Psoas muscle (tissue), 8 donors: ENCODE measurements around the gene KCTD14. TPM values are rescaled to one million over a fixed set of nuclear protein-coding genes. Genes with fewer than 3 reads are reported as not detected.

Experiments
- ATAC-seq, 4 donors: fragments of 200-7000 bp; cut with Tn5 transposase; one replicate each; pipeline ENCODE4 v1.9.1; 2020; ENCODE audit warnings: moderate library complexity in 3 of 4, mild to moderate bottlenecking in 2 of 4
- DNase-seq, 2 donors: peaks; one replicate each; pipeline ENCODE4 v3.0.0-alpha.2; 2020
- H3K27ac ChIP-seq: fragments of 200-600 bp; one replicate; pipeline ENCODE4 v1.8.0; 2022
- H3K27me3 ChIP-seq, 3 donors: fragments of 200-600 bp in 1 of 3; one replicate each; pipeline versions ENCODE4 v1.6.1 to v1.8.0; 2013 to 2022; ENCODE audit warnings: low read length in 2 of 3, mild to moderate bottlenecking in 2 of 3, moderate library complexity in 1 of 3; ENCODE audit not compliant: insufficient read depth in 3 of 3
- H3K36me3 ChIP-seq, 2 donors: fragments of 200-600 bp in 1 of 2; one replicate each; pipeline versions ENCODE4 v1.6.1 to v1.8.0; 2013 to 2022; ENCODE audit warnings: low read depth in 1 of 2, mild to moderate bottlenecking in 1 of 2, moderate library complexity in 1 of 2; ENCODE audit not compliant: insufficient read depth in 1 of 2
- H3K4me1 ChIP-seq: fragments of 200-600 bp; one replicate; pipeline ENCODE4 v1.8.0; 2022
- H3K4me3 ChIP-seq: fragments of 200-600 bp; one replicate; pipeline ENCODE4 v1.8.0; 2022; ENCODE audit warnings: mild to moderate bottlenecking
- H3K9me3 ChIP-seq: fragments of 200-600 bp; one replicate; pipeline ENCODE4 v1.8.0; 2022
- CTCF ChIP-seq: fragments of 200-600 bp; IDR thresholded peaks from one replicate; pipeline ENCODE4 v1.8.0; 2022; ENCODE audit warnings: antibody characterized with exemption
- WGBS, 3 donors: extraction: QIAGEN DNeasy Blood & Tissue Kit; methylation state at CpG; one replicate each; pipeline versions ENCODE4 v1.1.6 to v1.1.7; 2013; 5-methylcytosine and 5-hydroxymethylcytosine counted together
- intact Hi-C, 2 donors: fragments of 100-400 bp; cut with DNase I; formaldehyde crosslinking; loops; one replicate each; pipeline versions ENCODE4 v1.11.0 to v1.14.2; 2022
- long read RNA-seq, 2 donors: library from polyadenylated mRNA; unstranded; transcript quantifications; one replicate each; pipeline ENCODE4 v2.0.0, GENCODE V29; 2021
- polyA plus RNA-seq, 3 donors: library from polyadenylated mRNA; stranded (reverse); fragments of 200-250 nt; gene quantifications; one replicate each; pipeline ENCODE4 v1.2.3, GENCODE V29; 2013
- total RNA-seq, 4 donors: library from RNA; stranded (reverse); fragmentation: NEBNext Ultra II Directional in 2 of 4; extraction: Animal tissue kit (Norgen Biotek cat#: 25700) in 2 of 4; gene quantifications; one replicate each; pipeline versions ENCODE4 v1.2.1 to v1.2.4, GENCODE V29; 2021 to 2023
- donor health status: healthy with polysubstance abuse.
- donor health status: DM: no; HTN: no; CAD: no; lungs with moderate emphysema.
- donor health status: Bipolar disorder and iron deficiency.
- donor health status: healthy.
- donor health status: DM: yes; HTN: yes; CAD: no.
- donor health status: DM: no; HTN: no; CAD: no.
- donor health status: DM: no; HTN: no; CAD: no.
- donor health status: DM: yes; HTN: yes; CAD: no.

The KCTD14 gene
- total RNA-seq (under 1 TPM in 2 of 4 donors, not detected in 2; 0.18 to 0.32 TPM), polyA plus RNA-seq (under 1 TPM; 0.12 to 0.27 (median 0.18) TPM)
- long read RNA-seq, donor 1 = 0 reads
- long read RNA-seq, donor 2 = 0 reads

GRCh38 chr11:78022397-78023396, at the start of gene KCTD14:
TSS of gene KCTD14 (minus strand) at chr11:78023276. CDS start at chr11:78023249, 27 bp downstream.
- WGBS, 3 donors = 17 to 23% (median 22%) methylated on average over 35 to 37 of the region's 37 CpGs
- Histone ChIP-seq H3K4me3 (peak within 1 kb of the TSS; percentile 55), H3K9me3 (no peaks in the 10 kb centered on the region), H3K27ac (no peak within 1 kb of the TSS), H3K36me3 (no peaks in the 10 kb centered on the region), H3K27me3 (no peaks in the 10 kb centered on the region), H3K4me1 (no peaks in the 10 kb centered on the region)
- ATAC-seq (peak in 1 of 4 donors; percentile 37), DNase-seq (no peak)
- TF ChIP-seq CTCF = no peak
- intact Hi-C loops = no loop called here

GRCh38 chr11:78072455-78072854, 49.4 kb upstream of the KCTD14 start:
- ATAC-seq = no peak
- WGBS, 3 donors = 87 to 95% (median 89%) methylated on average over 4 of the region's 4 CpGs

GRCh38 chr11:78071717-78072116, 48.6 kb upstream of the KCTD14 start:
- intact Hi-C loops = no loop called here
- WGBS, 3 donors = 80 to 84% (median 81%) methylated on average over 3 of the region's 3 CpGs
- ATAC-seq (no peak), DNase-seq (no peak)
- peaks cover 3 to 60% of the 10 kb centered on the region in 2 donors for H3K36me3 ChIP-seq
- no peak overlapping the region for H3K27ac ChIP-seq
- peaks cover 25% of the 10 kb centered on the region for H3K4me1 ChIP-seq
- no peak for TF ChIP-seq CTCF
- H3K27me3 ChIP-seq = no peaks in the 10 kb centered on the region
- H3K9me3 ChIP-seq = no peaks in the 10 kb centered on the region
- H3K4me3 ChIP-seq = no peak overlapping the region

More at GRCh38 chr11:78072455-78072854, 49.4 kb upstream of the KCTD14 start:
- intact Hi-C loops = no loop called here
- Histone ChIP-seq H3K4me3 (no peak overlapping the region), H3K36me3 (peaks cover 3 to 57% of the 10 kb centered on the region in 2 donors), H3K27ac (no peak overlapping the region), H3K27me3 (no peaks in the 10 kb centered on the region), H3K9me3 (no peaks in the 10 kb centered on the region), H3K4me1 (peaks cover 32% of the 10 kb centered on the region)
- DNase-seq = no peak
- TF ChIP-seq CTCF = no peak

- ATAC-seq (peak in 3 of 4 donors; percentile 17 to 29 (median 19)), DNase-seq (no peak)
- Histone ChIP-seq H3K4me3 (no peak overlapping the region), H3K36me3 (peaks cover 3 to 60% of the 10 kb centered on the region in 2 donors), H3K27me3 (no peaks in the 10 kb centered on the region), H3K9me3 (no peaks in the 10 kb centered on the region), H3K27ac (no peak overlapping the region), H3K4me1 (peaks cover 17% of the 10 kb centered on the region)
- intact Hi-C loops = no loop called here
- 36 to 70% (median 53%) methylated on average over 2 of the region's 2 CpGs for WGBS, 3 donors
- TF ChIP-seq CTCF = no peak
Measured at GRCh38 chr11:78070621-78071020, 47.5 kb upstream of the KCTD14 start.
